MCF 10A (cell line): ENCODE data around the gene GRM2. TPM values are rescaled to one million over a fixed set of nuclear protein-coding genes. Genes with fewer than 3 reads are reported as not detected.

ENCODE experiments used
- BruUV-seq: library from RNA; stranded (reverse); fragments of 400-500 nt; replicated peaks from 2 replicates; lab custom pipeline; 2021; lab: Mats Ljungman, UMichigan
- CTCF ChIA-PET: fragments of 300-600 bp; sonication (Branson Sonifier 250); formaldehyde crosslinking; extraction: SDS; loops from one replicate; lab custom pipeline; 2021; ENCODE audit warnings: antibody characterized with exemption, inconsistent platforms; lab: Yijun Ruan, JAX
- POLR2A ChIA-PET: fragments of 300-600, 350-650 bp; sonication (Branson Sonifier 250); formaldehyde crosslinking; extraction: SDS; loops from one replicate; lab custom pipeline; 2020; ENCODE audit warnings: antibody characterized with exemption, inconsistent platforms; lab: Yijun Ruan, JAX
- DNase-seq: peaks from one replicate; pipeline ENCODE4 v3.0.0-alpha.2; 2018; ENCODE audit not compliant: unreplicated experiment
- H3K27ac Mint-ChIP-seq: one replicate; pipeline ENCODE4 v1.8.0; 2022; ENCODE audit warnings: mild to moderate bottlenecking, low read depth, mixed read lengths; ENCODE audit not compliant: unreplicated experiment
- H3K27me3 Mint-ChIP-seq: one replicate; pipeline ENCODE4 v1.8.0; 2022; ENCODE audit warnings: mixed read lengths; ENCODE audit not compliant: insufficient read depth, unreplicated experiment
- H3K36me3 Mint-ChIP-seq: one replicate; pipeline ENCODE4 v1.8.0; 2022; ENCODE audit warnings: mild to moderate bottlenecking, moderate library complexity, mixed read lengths; ENCODE audit not compliant: insufficient read depth, unreplicated experiment
- H3K4me1 Mint-ChIP-seq: one replicate; pipeline ENCODE4 v1.8.0; 2022; ENCODE audit warnings: mixed read lengths; ENCODE audit not compliant: insufficient read depth, unreplicated experiment
- H3K4me3 Mint-ChIP-seq: one replicate; pipeline ENCODE4 v1.8.0; 2022; ENCODE audit warnings: mild to moderate bottlenecking, moderate library complexity, mixed read lengths; ENCODE audit not compliant: unreplicated experiment
- H3K9me3 Mint-ChIP-seq: one replicate; pipeline ENCODE4 v1.8.0; 2022; ENCODE audit warnings: mixed read lengths; ENCODE audit not compliant: unreplicated experiment
- CTCF ChIP-seq: fragments of 200-600 bp; IDR thresholded peaks from one replicate; pipeline ENCODE4 v1.8.0; 2022; ENCODE audit warnings: antibody characterized with exemption, mild to moderate bottlenecking; ENCODE audit not compliant: unreplicated experiment
- intact Hi-C: fragments of 100-400 bp; cut with micrococcal nuclease; formaldehyde crosslinking; loops from 2 replicates; pipeline ENCODE4 v1.14.1; 2022
- total RNA-seq: library from RNA; stranded (reverse); gene quantifications from 2 replicates; pipeline ENCODE4 v1.2.3, GENCODE V29; 2022

Gene GRM2
- total RNA-seq, 1 experiment from 2014 or later = 0.23 TPM

GRCh38 chr3:51700403-51700802 is 6.5 kb upstream of the GRM2 start:
- intact Hi-C loops = no loop called here
- H3K4me3 Mint-ChIP-seq = no peak overlapping the region
- no peak overlapping the region for H3K27ac Mint-ChIP-seq
- no peaks in the 10 kb centered on the region for H3K27me3 Mint-ChIP-seq
- no TSS peak for BruUV-seq
- peaks cover 44% of the 10 kb centered on the region for H3K36me3 Mint-ChIP-seq
- CTCF ChIA-PET = interaction anchor here (1.0 to 1.5 kb wide), 4 partner anchors 10 to 201 kb away, joined by 3 to 7 read pairs (median 5); partner anchors contain the start of gene DCAF1
- no peak for TF ChIP-seq CTCF
- no peaks in the 10 kb centered on the region for H3K9me3 Mint-ChIP-seq
- no peaks in the 10 kb centered on the region for H3K4me1 Mint-ChIP-seq
- POLR2A ChIA-PET = no interaction called here
- no peak for DNase-seq

- BruUV-seq = no TSS peak
- Mint-ChIP-seq H3K4me3 (no peak overlapping the region), H3K27me3 (no peaks in the 10 kb centered on the region)
These were observed 4.7 kb upstream of the GRM2 start for GRCh38 chr3:51702156-51702555.

GRCh38 chr3:51703068-51703760 is 3.7 kb upstream of the GRM2 start:
- BruUV-seq = no TSS peak
- no peaks in the 10 kb centered on the region for H3K9me3 Mint-ChIP-seq
- TF ChIP-seq CTCF = no peak
- H3K4me3 Mint-ChIP-seq = no peak overlapping the region
- intact Hi-C loops = no loop called here
- peaks cover 30% of the 10 kb centered on the region for H3K36me3 Mint-ChIP-seq
- ChIA-PET POLR2A (no interaction called here), CTCF (interaction anchor here (0.8 to 4.1 kb wide), 3 partner anchors 15 to 24 kb away, joined by 3 to 18 read pairs (median 4); no protein-coding TSS in a partner anchor)
- no peaks in the 10 kb centered on the region for H3K27me3 Mint-ChIP-seq
- no peaks in the 10 kb centered on the region for H3K4me1 Mint-ChIP-seq
- H3K27ac Mint-ChIP-seq = no peak overlapping the region
- DNase-seq = no peak

More at GRCh38 chr3:51702156-51702555, 4.7 kb upstream of the GRM2 start:
- CTCF ChIA-PET = interaction anchor here (0.6 to 1.2 kb wide), 3 partner anchors 18 to 137 kb away, joined by 3 read pairs; no protein-coding TSS in a partner anchor
- no peaks in the 10 kb centered on the region for H3K9me3 Mint-ChIP-seq
- no peak for DNase-seq
- intact Hi-C loops = no loop called here
- no peak overlapping the region for H3K27ac Mint-ChIP-seq
- TF ChIP-seq CTCF = no peak
- peaks cover 36% of the 10 kb centered on the region for H3K36me3 Mint-ChIP-seq
- no peaks in the 10 kb centered on the region for H3K4me1 Mint-ChIP-seq
- POLR2A ChIA-PET = no interaction called here

- intact Hi-C loops = no loop called here
- CTCF ChIA-PET = interaction anchor here (0.7 to 4.1 kb wide), 5 partner anchors 15 to 96 kb away, joined by 3 to 18 read pairs (median 4); no protein-coding TSS in a partner anchor
These were observed 2.9 kb upstream of the GRM2 start for GRCh38 chr3:51703761-51704510.

More at GRCh38 chr3:51703761-51704510, 2.9 kb upstream of the GRM2 start:
- no peak for TF ChIP-seq CTCF
- H3K4me3 Mint-ChIP-seq = no peak overlapping the region
- H3K36me3 Mint-ChIP-seq = peaks cover 30% of the 10 kb centered on the region
- no peak for DNase-seq
- no peaks in the 10 kb centered on the region for H3K4me1 Mint-ChIP-seq
- POLR2A ChIA-PET = no interaction called here
- no TSS peak for BruUV-seq
- no peak overlapping the region for H3K27ac Mint-ChIP-seq
- H3K27me3 Mint-ChIP-seq = no peaks in the 10 kb centered on the region
- no peaks in the 10 kb centered on the region for H3K9me3 Mint-ChIP-seq
